Erythroblast (primary cell): ENCODE results near the gene UTRN.

Source experiments
- GATA1 ChIP-seq: IDR thresholded peaks from 2 replicates; pipeline ENCODE4 v1.6.1; 2011; ENCODE audit warnings: low read depth, mild to moderate bottlenecking, control low read depth, low read length, moderate library complexity
- POLR2A ChIP-seq: IDR thresholded peaks from 2 replicates; pipeline ENCODE4 v1.6.1; 2011; ENCODE audit warnings: mild to moderate bottlenecking, low read length

DNA sequence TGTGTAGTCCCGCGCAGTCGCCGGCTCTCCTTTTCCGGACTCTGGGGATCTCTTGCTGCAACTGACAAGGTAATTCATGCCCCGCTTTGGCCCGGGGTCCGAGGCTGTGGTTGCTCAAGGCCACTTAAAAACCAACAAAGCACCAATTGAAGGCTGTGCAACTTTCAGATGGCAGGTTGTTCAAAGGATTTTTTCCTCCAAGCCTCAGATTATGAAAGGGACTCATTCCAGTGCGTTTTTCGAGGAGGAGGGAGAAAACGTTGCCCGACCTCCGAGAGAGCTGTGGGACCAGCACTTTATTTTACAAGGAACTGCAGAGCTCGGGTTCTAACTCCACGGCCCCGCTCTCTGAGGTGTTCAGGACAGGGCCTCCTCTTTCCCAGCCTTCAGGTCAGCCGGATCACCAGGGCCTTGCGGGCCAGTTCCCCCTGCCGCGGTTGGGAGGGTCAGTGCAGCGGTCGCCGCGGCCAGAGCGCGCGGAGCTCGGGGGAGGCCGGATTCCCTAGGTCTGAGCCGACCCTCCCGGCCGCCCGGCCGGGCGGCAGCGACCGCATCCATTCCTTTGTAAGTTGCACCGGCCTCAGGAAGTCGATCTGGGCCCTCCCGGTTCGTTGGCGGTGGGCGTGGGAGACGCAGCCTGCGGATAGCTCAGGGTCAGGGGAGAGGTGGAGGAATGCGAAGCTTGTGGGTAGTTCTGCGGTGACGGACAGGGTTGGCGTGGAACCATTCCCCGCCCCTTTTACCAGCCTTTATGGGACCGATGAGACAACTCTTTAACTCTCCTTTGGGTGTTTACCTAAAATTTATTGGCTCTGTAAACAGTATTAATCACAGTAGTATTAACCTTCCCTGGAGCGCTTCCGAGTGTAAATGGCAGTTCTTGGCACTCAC lies 1.6 kb downstream of the UTRN start:
- TF ChIP-seq POLR2A (no peak), GATA1 (no peak)
